Measurements from ENCODE around the gene CALM3. TPM values are rescaled to one million over a fixed set of nuclear protein-coding genes. Genes with fewer than 3 reads are reported as not detected.

The CALM3 gene
- polyA plus RNA-seq, 4 donors, result 189 to 429 (median 298) TPM

- Histone ChIP-seq H3K36me3 (ENCODE audit: control insufficient read depth in 3 of 3, insufficient read depth in 2 of 3, low read depth in 1 of 3, low read length in 3 of 3) (peaks cover 0 to 20% (median 0%) of the 10 kb centered on the region in 3 donors), H3K27ac (ENCODE audit: low read depth in 1 of 3, low read length in 2 of 3) (peak overlapping the region in 2 of 3 donors; percentile 69 to 74), H3K4me1 (ENCODE audit: control insufficient read depth in 3 of 3, insufficient read depth in 2 of 3, low read depth in 1 of 3, low read length in 2 of 3) (peaks cover 0 to 5% (median 0%) of the 10 kb centered on the region in 3 donors), H3K9me3 (ENCODE audit: control insufficient read depth in 2 of 2, insufficient read depth in 1 of 2, low read depth in 1 of 2, low read length in 1 of 2) (no peaks in the 10 kb centered on the region), H3K27me3 (ENCODE audit: control insufficient read depth in 3 of 3, insufficient read depth in 3 of 3, low read length in 3 of 3) (peaks cover 0 to 66% (median 8%) of the 10 kb centered on the region in 3 donors), H3K4me3 (ENCODE audit: low read depth in 1 of 3, low read length in 3 of 3) (no peak overlapping the region)
- no peak for FAIRE-seq
- WGBS, 3 donors, result 31 to 42% (median 36%) methylated on average over 14 to 16 of the region's 16 CpGs
- DNase-seq, result peak in 1 of 2 donors; percentile 33
Measured at GRCh38 chr19:46654621-46655152, 53.6 kb downstream of the CALM3 start.

- FAIRE-seq (no peak), DNase-seq (no peak)
- Histone ChIP-seq H3K27me3 (ENCODE audit: control insufficient read depth in 3 of 3, insufficient read depth in 3 of 3, low read length in 3 of 3) (peaks cover 0 to 63% (median 5%) of the 10 kb centered on the region in 3 donors), H3K4me1 (ENCODE audit: control insufficient read depth in 3 of 3, insufficient read depth in 2 of 3, low read depth in 1 of 3, low read length in 2 of 3) (peaks cover 0 to 17% (median 0%) of the 10 kb centered on the region in 3 donors), H3K27ac (ENCODE audit: low read depth in 1 of 3, low read length in 2 of 3) (no peak overlapping the region), H3K4me3 (ENCODE audit: low read depth in 1 of 3, low read length in 3 of 3) (no peak overlapping the region), H3K36me3 (ENCODE audit: control insufficient read depth in 3 of 3, insufficient read depth in 2 of 3, low read depth in 1 of 3, low read length in 3 of 3) (peaks cover 0 to 20% (median 0%) of the 10 kb centered on the region in 3 donors), H3K9me3 (ENCODE audit: control insufficient read depth in 2 of 2, insufficient read depth in 1 of 2, low read depth in 1 of 2, low read length in 1 of 2) (no peaks in the 10 kb centered on the region)
- WGBS, 3 donors, result 88 to 92% (median 90%) methylated on average over 5 of the region's 5 CpGs
Measured at GRCh38 chr19:46656541-46656940, 55.4 kb downstream of the CALM3 start.

- peaks cover 0 to 52% (median 5%) of the 10 kb centered on the region in 3 donors for H3K27me3 ChIP-seq (ENCODE audit: control insufficient read depth in 3 of 3, insufficient read depth in 3 of 3, low read length in 3 of 3)
- H3K27ac ChIP-seq (ENCODE audit: low read depth in 1 of 3, low read length in 2 of 3), result peak overlapping the region in 2 of 3 donors; percentile 60 to 82
- H3K4me1 ChIP-seq (ENCODE audit: control insufficient read depth in 3 of 3, insufficient read depth in 2 of 3, low read depth in 1 of 3, low read length in 2 of 3), result peaks cover 0 to 20% (median 0%) of the 10 kb centered on the region in 3 donors
- H3K9me3 ChIP-seq (ENCODE audit: control insufficient read depth in 2 of 2, insufficient read depth in 1 of 2, low read depth in 1 of 2, low read length in 1 of 2), result no peaks in the 10 kb centered on the region
- peak overlapping the region in 1 of 3 donors; percentile 66 for H3K4me3 ChIP-seq (ENCODE audit: low read depth in 1 of 3, low read length in 3 of 3)
- H3K36me3 ChIP-seq (ENCODE audit: control insufficient read depth in 3 of 3, insufficient read depth in 2 of 3, low read depth in 1 of 3, low read length in 3 of 3), result peaks cover 0 to 12% (median 0%) of the 10 kb centered on the region in 3 donors
- FAIRE-seq (no peak), DNase-seq (peak in 1 of 2 donors; percentile 47)
- 1 to 4% (median 3%) methylated on average over 20 to 28 of the region's 28 CpGs for WGBS, 3 donors
Measured at GRCh38 chr19:46659151-46660007, 58.2 kb downstream of the CALM3 start.

- Histone ChIP-seq H3K4me1 (ENCODE audit: control insufficient read depth in 3 of 3, insufficient read depth in 2 of 3, low read depth in 1 of 3, low read length in 2 of 3) (peaks cover 0 to 20% (median 0%) of the 10 kb centered on the region in 3 donors), H3K27me3 (ENCODE audit: control insufficient read depth in 3 of 3, insufficient read depth in 3 of 3, low read length in 3 of 3) (peaks cover 0 to 46% (median 5%) of the 10 kb centered on the region in 3 donors), H3K36me3 (ENCODE audit: control insufficient read depth in 3 of 3, insufficient read depth in 2 of 3, low read depth in 1 of 3, low read length in 3 of 3) (peaks cover 0 to 12% (median 0%) of the 10 kb centered on the region in 3 donors), H3K27ac (ENCODE audit: low read depth in 1 of 3, low read length in 2 of 3) (peak overlapping the region in 2 of 3 donors; percentile 60 to 82), H3K4me3 (ENCODE audit: low read depth in 1 of 3, low read length in 3 of 3) (peak overlapping the region in 1 of 3 donors; percentile 66), H3K9me3 (ENCODE audit: control insufficient read depth in 2 of 2, insufficient read depth in 1 of 2, low read depth in 1 of 2, low read length in 1 of 2) (no peaks in the 10 kb centered on the region)
- no peak for FAIRE-seq
- peak in 1 of 2 donors; percentile 39 for DNase-seq
- WGBS, 3 donors, result 4 to 8% (median 6%) methylated on average over 13 to 14 of the region's 14 CpGs
Measured at GRCh38 chr19:46660008-46660517, 58.9 kb downstream of the CALM3 start.

Other genes with a start within 250 kb of the CALM3 start
- gene CCDC8, start 187.8 kb upstream of the CALM3 start, polyA plus RNA-seq, result 10 to 100 TPM in 1 of 4 donors, 1 to 10 TPM in 2, not detected in 1; 1.1 to 50.9 (median 2.0) TPM
- gene PNMA8C, start 172.4 kb upstream of the CALM3 start, polyA plus RNA-seq, result under 1 TPM in 2 of 4 donors, not detected in 2; 0.09 to 0.49 TPM
- 1 to 10 TPM in 2 of 4 donors, under 1 TPM in 1, not detected in 1; 0.27 to 2.9 (median 1.5) TPM for gene PNMA8A, start 129.8 kb upstream of the CALM3 start, polyA plus RNA-seq
- 1 to 10 TPM in 2 of 4 donors, not detected in 2; 1.0 to 1.3 TPM for gene PNMA8B, start 105.5 kb upstream of the CALM3 start, polyA plus RNA-seq
- 1 to 10 TPM in 2 of 4 donors, under 1 TPM in 1, not detected in 1; 0.45 to 3.4 (median 1.6) TPM for gene PTGIR, start 23.8 kb downstream of the CALM3 start, polyA plus RNA-seq
- under 1 TPM in 1 of 4 donors, not detected in 3; 0.75 TPM for gene GNG8, start 34.9 kb downstream of the CALM3 start, polyA plus RNA-seq
- 1 to 10 TPM in 3 of 4 donors, not detected in 1; 2.2 to 7.1 (median 5.3) TPM for gene DACT3, start 59.9 kb downstream of the CALM3 start, polyA plus RNA-seq
- gene PRKD2, start 115.8 kb downstream of the CALM3 start, polyA plus RNA-seq, result 10 to 100 TPM; 30.7 to 87.4 (median 57.6) TPM
- gene FKRP, start 144.7 kb downstream of the CALM3 start, polyA plus RNA-seq, result 10 to 100 TPM in 1 of 4 donors, 1 to 10 TPM in 3; 7.0 to 14.6 (median 8.8) TPM
- 10 to 100 TPM; 44.6 to 58.3 (median 51.1) TPM for gene STRN4, start 145.1 kb downstream of the CALM3 start, polyA plus RNA-seq
- gene SLC1A5, start 187.3 kb downstream of the CALM3 start, polyA plus RNA-seq, result 100 to 1,000 TPM in 2 of 4 donors, 1 to 10 TPM in 2; 1.6 to 159 (median 68.0) TPM
- gene AP2S1, start 249.5 kb downstream of the CALM3 start, polyA plus RNA-seq, result 100 to 1,000 TPM in 3 of 4 donors, 10 to 100 TPM in 1; 85.1 to 164 (median 126) TPM